Measurements from ENCODE around the gene ZDHHC1.
A peak's percentile ranks its signal among the peaks of the same experiment; 100 is the strongest.

The ZDHHC1 gene

DNA sequence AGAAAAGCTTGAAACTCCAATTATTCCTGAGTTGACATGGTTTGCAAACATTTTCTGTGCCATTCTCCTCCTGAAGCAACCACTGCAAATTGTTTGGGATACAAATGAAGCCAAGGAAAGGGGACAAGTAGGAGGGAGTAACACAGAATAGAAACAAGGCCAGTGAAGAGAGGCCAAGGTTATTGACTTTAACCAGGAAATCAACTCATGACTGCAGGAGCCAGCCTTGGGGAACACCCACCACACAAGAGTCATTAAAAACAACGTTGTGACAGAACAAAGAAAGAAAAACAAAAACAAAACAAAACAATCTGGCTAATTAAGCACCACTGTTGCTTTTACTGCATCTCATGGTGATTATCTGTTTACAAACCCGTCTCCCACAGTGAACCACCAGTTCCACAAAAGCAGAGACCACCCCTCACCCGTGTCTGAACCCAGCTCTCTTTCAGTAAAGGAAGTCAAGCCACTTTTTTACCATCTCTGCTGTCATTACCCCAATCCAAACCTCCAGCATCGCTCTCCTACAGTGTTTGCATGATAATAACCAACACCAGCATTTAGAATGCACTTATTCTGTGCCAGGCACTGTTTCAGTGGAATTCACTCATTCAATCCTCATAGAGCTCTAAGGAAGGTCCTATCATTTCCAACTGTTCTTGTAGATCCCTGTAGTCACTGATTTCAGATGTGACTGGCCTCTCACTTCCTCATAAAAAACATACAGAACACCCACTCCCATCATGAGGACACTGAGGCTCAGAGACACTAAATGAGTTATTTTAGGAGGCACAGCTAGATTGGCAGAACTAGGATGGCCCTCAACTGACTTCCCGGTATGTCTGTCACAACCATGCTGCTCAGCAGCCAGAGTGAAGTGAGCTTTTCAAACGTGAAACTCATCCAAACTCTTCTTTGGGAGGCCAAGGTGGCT, 2.0 kb downstream of the ZDHHC1 start:
- no peak for DNase-seq (ENCODE audit: low read depth in 1 of 2, low spot score in 1 of 2)

DNA sequence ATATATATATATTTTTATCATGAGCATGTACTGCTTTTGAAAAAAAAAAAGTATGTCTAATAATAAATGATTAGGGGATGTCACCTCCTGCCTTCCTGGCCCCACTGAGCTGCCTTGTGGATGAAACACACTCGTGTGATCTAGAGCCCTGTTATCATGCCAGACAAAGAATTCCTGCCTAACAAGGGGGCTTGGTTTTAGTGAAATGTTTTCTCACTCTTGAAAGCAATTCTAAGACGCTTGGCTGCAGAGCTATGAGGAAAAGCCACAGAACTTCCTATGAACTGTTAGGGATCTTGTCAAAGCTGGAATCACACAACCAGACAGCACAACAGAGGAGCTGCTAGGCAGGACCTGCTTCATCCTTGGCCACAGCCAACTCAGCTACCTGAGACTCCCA, 4.0 kb downstream of the ZDHHC1 start:
- DNase-seq (ENCODE audit: low read depth in 1 of 2, low spot score in 1 of 2), result no peak

DNA sequence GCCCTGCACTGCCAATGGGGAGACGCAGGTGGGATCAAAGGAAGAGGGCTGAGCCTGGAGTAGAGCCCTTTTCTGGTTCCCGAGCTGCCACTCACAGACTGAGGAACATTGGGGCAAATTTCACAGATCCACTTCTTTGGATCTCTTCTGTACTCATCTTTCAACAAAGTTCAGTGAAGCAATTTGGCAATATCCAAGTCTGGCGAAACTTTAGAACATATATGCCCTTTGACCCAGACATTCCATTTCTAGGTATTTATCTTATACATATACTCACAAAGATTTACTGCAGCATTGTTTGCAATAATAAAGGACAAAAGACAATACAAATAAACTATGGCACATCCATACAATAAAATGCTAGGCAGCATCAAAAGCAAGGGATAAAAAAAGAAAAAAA, 4.9 kb downstream of the ZDHHC1 start:
- DNase-seq (ENCODE audit: low read depth in 1 of 2, low spot score in 1 of 2), result no peak

DNA sequence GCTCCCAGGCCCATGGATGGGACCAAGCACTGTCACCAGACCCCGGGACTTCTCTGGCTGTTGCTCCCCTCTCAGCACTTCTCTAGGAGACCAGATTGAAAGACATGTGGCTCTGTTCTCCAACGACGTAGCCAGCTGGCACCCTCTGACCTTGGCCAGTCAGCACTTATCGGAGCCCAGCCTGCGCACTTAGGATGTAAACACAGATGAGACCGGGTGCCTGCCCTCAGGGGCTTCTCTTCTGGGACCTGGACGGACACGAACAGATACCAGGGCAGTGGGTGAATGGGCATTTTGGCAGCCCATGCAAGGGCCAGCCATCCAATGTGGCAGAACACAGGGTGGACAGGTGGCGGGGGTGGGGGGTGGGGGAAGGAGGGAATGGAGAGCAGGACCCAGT, 6.6 kb downstream of the ZDHHC1 start:
- no peak for DNase-seq (ENCODE audit: low read depth in 1 of 2, low spot score in 1 of 2)

DNA sequence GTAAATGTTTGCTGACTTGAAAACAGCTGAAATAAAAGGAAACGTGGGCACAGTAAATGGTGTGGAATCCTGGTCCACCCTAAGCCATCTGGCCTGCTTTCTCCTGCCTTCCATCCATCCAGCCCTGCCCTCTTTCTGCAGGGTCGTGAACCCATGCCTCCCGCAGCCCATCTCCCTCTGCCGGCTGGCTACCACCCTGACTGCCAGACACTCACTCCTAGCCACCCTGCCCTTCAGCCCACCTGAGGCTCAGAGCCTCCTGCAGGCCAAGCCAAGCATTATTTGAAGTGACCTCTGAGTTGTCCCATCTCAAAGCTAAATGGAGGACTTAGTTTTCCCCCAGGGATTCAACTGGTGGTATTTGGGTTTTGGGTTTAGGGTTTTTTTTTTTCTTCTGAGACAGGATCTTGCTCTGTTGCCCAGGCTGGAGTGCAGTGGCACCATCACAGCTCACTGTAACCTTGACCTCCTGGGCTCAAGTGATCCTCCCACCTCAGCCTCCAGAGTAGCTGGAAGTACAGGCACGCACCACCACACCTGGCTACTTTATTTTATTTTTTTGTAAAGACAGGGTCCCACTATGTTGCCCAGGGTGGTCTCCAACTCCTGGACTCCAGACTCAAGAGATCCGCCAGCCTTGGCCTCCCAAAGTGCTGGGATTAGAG, 8.4 kb downstream of the ZDHHC1 start:
- DNase-seq (ENCODE audit: low read depth in 1 of 2, low spot score in 1 of 2), result no peak

DNA sequence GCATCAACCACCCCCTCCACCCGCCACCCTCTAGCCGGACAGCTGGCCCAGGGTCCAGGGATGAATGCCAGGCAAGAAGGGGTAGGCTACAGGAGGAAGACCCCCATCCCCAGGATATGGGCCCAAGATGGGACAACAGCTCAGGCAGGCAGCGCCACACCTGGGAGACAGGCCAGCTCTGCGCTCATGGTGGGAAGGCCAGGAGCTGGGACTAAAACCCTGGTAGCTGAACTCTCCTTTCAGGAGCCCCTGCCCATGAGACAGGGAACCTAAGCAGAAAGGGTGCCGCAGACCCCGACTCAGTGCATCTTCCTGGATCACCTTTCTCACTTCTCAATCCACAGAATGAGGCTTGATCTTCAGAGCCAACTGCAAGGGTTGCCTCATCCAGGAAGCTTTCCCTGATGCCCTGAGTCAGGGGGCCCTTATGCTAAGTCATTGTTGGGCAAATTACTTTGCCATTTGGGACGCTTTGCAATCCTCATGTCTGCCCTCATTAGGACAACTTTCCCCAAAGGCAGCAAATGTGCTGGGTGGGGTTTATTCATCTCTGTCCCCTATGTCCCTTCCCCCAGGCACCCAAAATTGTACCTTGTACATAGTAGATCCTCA, 9.0 kb downstream of the ZDHHC1 start:
- DNase-seq (ENCODE audit: low read depth in 1 of 2, low spot score in 1 of 2), result no peak

DNA sequence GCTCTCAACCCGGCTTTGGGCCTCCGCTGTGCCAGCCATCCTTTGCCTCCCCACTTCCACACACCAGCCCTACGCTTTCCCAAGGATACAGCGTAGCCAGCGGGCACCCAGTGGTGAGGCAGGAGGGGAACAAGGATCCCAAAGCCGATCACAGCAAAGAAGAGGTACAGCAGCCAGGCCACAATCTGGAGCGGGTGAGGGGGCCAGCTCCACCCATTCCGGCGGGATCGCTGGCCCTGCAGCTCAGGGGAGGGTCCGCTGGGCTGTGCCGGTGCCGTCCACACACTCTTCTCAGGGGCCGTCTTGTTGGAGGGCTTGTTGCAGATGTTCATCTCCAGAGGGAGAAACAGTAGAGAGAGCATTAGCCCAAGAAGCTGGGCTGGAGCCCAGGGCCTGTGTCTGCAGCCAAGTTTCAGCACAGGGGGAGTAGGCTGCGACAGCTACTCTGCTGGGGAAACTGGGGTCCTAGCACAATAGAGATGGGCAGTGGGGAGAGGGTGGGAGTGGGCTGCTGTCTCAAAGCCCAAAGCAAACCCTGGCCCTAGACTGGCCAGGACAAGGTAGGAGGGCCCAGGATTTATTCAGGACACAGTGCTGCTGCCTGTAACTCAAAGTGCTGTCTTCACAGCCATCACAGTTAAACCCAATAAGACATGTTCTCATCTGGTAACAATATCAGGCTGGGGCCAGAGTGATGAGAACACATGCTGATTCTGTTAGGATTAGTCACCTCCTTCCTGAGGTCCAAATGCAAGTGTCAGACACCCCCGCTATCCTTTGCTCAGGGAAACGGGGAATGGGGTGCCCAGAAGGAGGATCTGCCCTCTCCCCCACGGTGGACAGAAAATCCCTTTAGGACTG, 9.9 kb downstream of the ZDHHC1 start:
- DNase-seq (ENCODE audit: low read depth in 1 of 2, low spot score in 1 of 2), result no peak

DNA sequence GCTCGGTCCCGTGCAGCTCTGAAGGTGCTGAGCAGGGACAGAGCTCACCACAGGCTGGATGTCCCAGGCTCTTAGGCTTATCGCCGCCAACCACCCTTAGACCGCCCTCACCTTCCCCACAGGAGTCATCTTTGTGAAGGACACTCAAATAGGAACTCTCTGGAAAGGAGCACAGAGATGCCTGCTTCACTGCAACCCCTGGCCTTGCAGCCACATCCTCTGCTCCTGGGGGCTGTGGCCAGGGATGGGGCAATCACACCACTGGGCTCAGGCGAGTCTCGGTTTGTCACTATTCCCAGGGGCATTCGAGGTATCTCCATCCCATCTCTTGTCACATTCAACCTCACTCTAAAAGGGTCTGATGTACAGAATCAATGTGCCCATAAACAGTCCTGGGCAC, 10.9 kb downstream of the ZDHHC1 start:
- DNase-seq (ENCODE audit: low read depth in 1 of 2, low spot score in 1 of 2), result no peak

DNA sequence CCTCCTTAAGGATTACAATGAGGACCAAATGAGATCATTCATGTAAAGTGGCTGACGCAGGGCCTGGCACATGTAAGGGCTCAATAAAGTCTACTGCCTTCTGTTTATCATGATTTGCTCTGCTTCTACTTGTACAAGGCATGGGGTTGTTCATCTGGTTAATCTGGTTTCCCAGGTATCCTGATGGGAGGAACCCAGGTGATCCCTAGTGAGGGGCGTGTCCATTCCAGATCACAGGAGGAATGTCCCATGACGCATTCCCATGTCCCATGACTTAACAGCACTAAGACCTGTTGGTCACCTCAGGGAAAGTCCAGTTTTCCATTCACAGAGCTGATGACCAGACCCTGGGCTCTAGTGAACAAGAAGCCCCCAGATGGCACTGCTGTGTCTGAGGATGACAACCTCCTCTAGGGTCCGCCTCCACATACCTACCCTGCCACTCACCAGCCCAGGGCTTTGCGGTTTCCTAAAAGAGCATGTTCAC, 11.5 kb downstream of the ZDHHC1 start:
- no peak for DNase-seq (ENCODE audit: low read depth in 1 of 2, low spot score in 1 of 2)

DNA sequence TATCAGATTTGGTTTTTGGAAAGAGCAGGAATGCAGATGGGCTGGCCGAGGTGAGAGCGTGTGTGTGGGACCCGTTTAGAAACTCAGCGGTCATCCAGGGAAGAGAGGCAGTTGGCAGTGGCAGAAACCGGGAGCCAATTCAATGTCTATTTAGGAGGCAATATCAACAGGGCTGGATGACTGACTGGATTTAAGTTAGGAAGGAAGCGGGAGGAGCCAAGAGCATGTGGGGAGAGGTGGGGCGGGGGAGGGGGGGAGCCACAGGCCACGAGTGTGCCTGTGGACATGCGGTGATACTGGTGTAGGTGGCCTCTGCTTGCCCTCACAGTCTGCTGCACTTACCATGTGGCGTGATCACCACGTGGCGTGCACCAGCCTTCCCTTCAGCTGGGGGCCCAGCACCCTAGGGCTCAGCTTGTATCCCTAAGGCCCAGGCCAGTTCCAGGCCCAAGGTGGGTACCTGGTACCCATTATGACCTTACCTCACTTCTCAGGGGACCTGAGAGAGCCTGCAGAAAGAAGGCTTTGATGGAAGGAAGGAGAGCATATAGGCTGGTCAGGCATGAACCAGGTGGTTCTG, 12.2 kb downstream of the ZDHHC1 start:
- DNase-seq (ENCODE audit: low read depth in 1 of 2, low spot score in 1 of 2), result no peak

DNA sequence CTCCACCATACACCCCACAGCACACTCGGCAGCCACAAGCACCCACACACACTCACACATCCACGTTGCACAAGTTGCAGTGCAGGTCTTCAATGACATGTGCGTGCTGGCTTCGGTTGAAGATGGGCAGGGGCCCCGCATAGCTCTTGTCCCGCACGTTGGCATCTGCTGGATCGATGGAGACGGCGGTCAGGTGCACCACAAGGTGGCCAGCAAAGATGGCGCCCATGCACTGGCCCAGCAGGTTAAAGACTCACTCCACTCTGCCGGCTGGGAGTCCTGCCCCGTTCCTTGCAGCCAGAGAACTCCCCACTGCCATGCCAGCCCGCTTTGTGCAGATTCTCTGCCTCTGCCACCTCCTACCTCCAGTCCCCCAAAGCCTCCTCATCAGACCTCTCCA, 15.4 kb downstream of the ZDHHC1 start:
- no peak for DNase-seq (ENCODE audit: low read depth in 1 of 2, low spot score in 1 of 2)

DNA sequence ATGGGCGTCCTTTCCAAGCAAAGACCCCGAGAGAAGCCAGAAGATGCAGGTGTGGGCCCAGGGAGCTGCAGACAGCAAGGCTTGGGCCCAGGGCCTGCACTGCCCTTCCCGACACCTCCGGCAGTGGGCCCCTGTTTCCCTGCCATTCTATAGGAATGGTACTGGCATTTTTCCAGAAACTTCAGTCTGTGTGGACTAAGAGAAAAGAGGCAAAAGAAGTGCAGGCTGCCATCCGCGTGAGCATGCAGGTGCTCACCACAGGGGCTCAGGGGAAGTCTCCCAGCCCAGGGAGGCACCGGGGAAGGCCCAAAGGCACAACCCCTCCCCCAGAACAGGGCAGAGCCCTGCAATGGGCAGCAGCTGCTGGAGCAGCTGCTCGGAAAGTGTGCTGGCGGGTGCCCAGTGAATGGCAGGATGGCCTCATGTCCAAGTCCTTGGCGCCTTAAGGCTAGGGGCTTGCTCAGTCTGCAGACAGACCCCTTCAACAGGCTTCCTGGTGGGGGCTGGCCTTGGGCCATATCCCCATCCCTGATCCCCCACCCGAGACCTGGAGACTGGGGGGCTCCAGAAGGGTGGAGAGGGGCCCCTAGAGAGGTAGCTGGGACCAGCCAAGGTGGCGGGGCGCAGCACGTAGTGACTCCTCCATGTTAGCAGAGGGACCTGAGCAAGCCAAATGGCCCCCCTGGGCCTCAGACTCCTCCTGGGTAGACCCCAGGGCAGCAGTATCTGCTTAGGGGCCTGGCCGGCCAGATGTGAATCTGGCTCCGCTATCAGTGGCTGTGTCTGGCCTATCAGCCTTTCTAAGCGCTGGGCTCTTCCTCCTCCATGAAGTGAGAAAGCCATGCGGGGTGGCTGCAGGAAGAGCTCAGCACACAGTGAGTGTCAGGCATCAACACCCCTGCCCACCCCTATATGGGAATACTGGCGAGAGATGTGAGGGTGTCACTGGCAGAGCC, 16.2 kb downstream of the ZDHHC1 start:
- no peak for DNase-seq (ENCODE audit: low read depth in 1 of 2, low spot score in 1 of 2)

DNA sequence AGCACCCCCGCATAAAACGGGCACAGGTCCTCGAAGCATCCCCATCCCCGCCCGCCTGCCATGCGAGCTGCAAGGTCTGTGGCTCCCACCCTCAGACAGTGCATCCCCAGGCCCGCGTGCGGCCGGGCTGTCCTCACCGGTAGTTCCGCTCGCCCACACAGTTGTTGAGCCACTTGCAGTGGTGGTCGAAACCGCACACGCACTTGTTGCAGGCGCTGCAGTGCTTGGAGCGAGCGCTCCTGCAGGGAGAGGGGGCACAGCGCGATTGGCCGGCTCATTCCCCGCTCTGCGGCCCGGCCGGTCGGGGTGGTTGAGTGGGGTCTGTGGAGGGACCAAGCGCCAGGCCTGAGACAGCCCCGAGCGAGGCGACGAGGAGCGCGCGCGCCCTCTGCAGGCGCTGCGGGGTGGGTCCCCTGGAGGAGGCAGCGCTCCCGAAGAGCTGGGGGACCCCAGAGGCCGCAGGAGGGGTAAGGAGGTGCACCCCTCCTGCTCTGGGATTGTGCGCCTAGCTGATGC, 17.0 kb downstream of the ZDHHC1 start:
- DNase-seq (ENCODE audit: low read depth in 1 of 2, low spot score in 1 of 2), result peak in 1 of 2 donors; percentile 40

DNA sequence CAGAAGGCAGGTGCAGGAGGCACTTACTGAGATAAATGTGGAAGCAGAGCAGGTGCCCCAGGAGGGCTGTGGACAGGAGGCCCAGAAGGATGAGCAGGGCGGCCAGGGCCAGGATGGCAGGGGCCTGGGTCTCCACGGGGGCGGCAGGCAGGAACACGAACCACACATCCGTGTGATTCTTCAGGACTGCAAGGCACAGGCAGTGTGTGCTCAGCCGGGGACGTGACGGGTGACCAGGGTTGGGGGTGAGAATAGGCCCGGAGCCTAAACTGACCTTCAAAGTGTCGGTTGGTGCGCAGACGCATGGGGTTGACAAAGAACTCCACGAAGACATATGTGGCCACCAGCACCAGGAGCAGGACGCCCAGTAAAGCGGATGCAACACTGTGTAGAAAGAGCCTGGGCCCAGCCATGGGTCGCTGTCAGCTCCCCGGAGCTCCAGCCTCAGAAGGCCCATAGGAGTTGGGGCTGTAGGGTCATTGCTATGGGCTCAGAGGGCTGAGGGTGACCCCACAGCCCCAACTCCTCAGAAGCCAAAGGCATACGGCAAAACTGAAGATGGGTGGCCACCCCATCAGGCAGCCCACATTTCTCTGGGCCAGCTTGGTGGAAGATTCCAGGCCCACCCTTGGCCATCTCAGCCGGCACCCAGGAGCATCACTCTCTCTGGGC, 17.6 kb downstream of the ZDHHC1 start:
- DNase-seq (ENCODE audit: low read depth in 1 of 2, low spot score in 1 of 2), result no peak

DNA sequence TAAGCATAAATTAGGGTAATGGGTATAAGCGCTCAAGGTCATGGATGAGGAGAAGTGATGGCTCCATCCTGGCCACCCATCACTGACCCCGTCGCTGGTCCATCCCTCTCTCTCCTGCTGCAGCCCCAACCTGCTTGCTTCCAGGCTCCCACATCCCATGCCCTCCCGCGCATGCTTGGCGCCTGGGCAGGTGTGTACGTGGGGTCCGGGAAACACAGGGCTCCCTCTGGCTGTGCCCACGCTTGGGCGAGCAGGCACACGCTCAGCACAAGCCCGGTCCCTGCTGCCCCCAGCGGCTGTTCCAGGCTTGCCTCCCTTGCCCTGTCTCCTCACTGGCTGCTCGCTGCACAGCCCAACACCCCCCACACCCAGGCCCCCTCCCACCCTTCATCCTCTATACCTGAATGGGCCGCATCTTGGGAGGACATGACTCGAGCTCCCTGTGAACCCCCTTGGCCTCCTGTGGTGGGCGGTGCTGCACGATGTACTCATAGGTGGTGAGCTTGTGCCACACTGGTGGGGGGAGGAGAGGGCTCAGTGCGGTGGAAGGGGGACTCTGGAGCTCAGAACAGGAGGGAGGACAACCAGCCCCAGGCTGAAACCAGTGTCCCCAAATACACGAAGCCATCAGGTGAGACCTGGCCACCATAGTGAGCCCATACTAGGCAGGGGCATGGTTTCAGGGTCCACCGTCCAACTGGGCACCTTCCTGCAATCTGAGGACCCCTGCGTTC, 18.3 kb downstream of the ZDHHC1 start:
- no peak for DNase-seq (ENCODE audit: low read depth in 1 of 2, low spot score in 1 of 2)

DNA sequence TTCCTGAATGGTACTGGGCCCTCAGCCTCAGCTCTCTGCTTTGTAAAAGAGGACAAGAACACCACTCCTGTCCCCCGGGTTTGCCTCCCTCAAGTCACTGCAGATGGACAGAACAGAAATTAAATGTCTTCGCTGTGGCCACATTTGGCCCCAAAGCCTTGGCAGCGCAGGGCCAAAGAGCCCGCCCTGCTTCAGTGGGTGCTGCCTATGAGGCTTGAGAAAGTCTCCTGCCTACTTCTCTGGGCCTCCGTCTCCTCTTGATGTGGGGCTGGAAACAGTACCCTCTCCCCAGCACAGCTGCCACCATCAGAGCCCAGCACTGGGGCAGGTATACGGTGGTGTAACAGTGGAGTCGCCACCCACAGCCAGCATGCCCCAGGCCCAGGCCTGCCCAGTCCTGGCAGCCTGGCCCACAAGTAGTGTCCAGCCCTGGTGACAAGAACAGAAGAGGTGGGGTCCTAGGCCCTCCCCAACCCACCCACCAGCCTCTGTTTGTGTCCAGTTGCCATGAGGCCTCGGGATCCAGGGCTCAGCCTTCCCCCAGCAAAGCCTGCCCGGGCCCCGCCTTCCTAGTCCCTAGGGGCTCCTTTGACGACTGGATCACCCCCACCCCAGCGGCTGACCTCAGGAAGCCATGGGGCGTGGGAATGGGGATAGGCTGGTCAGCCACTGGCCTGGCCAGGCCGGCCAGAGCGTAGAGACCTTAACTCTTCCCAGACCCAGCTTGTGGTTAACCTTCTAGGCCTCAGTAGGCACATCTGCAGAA, 19.1 kb downstream of the ZDHHC1 start:
- no peak for DNase-seq (ENCODE audit: low read depth in 1 of 2, low spot score in 1 of 2)
